Calu3 (cell line): Measurements from ENCODE around the gene SIL1. TPM values are rescaled to one million over a fixed set of nuclear protein-coding genes. Genes with fewer than 3 reads are reported as not detected.
A peak's percentile ranks its signal among the peaks of the same experiment; 100 is the strongest.

Experiments
- BruUV-seq: library from RNA; stranded (reverse); fragments of 400-500 nt; replicated peaks from 2 replicates; lab custom pipeline; 2021; lab: Mats Ljungman, UMichigan
- CTCF ChIA-PET: fragments of 300-600 bp; sonication (Branson Sonifier 250); formaldehyde crosslinking; loops from one replicate; lab custom pipeline; 2022; ENCODE audit warnings: antibody characterized with exemption; lab: Charles Lee
- DNase-seq: peaks from one replicate; pipeline ENCODE4 v3.0.0; 2022
- H3K27ac Mint-ChIP-seq: one replicate; pipeline ENCODE4 v1.8.0; 2022; ENCODE audit warnings: mixed read lengths; ENCODE audit not compliant: unreplicated experiment
- H3K27me3 Mint-ChIP-seq: one replicate; pipeline ENCODE4 v1.8.0; 2022; ENCODE audit warnings: mixed read lengths; ENCODE audit not compliant: unreplicated experiment
- H3K36me3 Mint-ChIP-seq: one replicate; pipeline ENCODE4 v1.8.0; 2022; ENCODE audit warnings: mild to moderate bottlenecking, moderate library complexity, mixed read lengths; ENCODE audit not compliant: insufficient read depth, unreplicated experiment
- H3K4me1 Mint-ChIP-seq: one replicate; pipeline ENCODE4 v1.8.0; 2022; ENCODE audit warnings: mild to moderate bottlenecking, low read depth, mixed read lengths; ENCODE audit not compliant: unreplicated experiment
- H3K4me3 Mint-ChIP-seq: one replicate; pipeline ENCODE4 v1.8.0; 2022; ENCODE audit warnings: mild to moderate bottlenecking, low read depth, moderate library complexity, mixed read lengths; ENCODE audit not compliant: unreplicated experiment
- H3K9me3 Mint-ChIP-seq: one replicate; pipeline ENCODE4 v1.8.0; 2022; ENCODE audit warnings: low read depth, mixed read lengths; ENCODE audit not compliant: unreplicated experiment
- intact Hi-C: fragments of 100-400 bp; cut with micrococcal nuclease; formaldehyde crosslinking; loops from one replicate; pipeline ENCODE4 v1.10.0; 2022; ENCODE audit not compliant: unreplicated experiment
- total RNA-seq: library from RNA; stranded (reverse); gene quantifications from 2 replicates; pipeline ENCODE4 v1.2.3, GENCODE V29; 2022
- TF ChIP-seq, protein P1 (sequence below): fragments of 200-600 bp; IDR thresholded peaks from one replicate; pipeline ENCODE4 v1.8.0; 2022; ENCODE audit warnings: antibody characterized with exemption; ENCODE audit not compliant: unreplicated experiment

Gene SIL1
- total RNA-seq, 1 experiment from 2014 or later, result 45.8 TPM

DNA sequence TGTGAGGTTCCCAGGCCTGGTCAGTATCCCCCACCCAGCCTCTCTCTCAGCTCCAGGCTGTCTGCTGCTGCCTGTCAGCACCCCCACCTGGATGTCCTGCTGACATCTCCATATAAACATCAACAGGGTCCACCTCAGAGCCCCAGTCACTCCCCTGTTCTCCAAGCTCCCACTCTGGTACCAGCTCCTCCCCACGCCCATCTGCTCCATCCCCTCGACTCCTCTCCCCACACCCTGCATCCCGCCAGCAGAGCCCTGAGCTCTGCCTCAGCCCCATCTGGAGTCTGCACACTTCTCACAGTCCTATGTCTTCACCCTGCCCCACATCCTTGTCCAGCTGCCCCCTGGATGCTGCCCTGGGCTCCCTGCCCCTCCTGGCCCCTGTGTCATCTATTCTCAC, 255.3 kb downstream of the SIL1 start:
- Mint-ChIP-seq H3K9me3 (no peaks in the 10 kb centered on the region), H3K4me1 (no peaks in the 10 kb centered on the region), H3K27ac (no peak overlapping the region), H3K4me3 (no peak overlapping the region), H3K27me3 (no peaks in the 10 kb centered on the region), H3K36me3 (peaks cover 37% of the 10 kb centered on the region)
- BruUV-seq, result no TSS peak
- intact Hi-C loops, result no loop called here
- TF ChIP-seq, protein P1, sequence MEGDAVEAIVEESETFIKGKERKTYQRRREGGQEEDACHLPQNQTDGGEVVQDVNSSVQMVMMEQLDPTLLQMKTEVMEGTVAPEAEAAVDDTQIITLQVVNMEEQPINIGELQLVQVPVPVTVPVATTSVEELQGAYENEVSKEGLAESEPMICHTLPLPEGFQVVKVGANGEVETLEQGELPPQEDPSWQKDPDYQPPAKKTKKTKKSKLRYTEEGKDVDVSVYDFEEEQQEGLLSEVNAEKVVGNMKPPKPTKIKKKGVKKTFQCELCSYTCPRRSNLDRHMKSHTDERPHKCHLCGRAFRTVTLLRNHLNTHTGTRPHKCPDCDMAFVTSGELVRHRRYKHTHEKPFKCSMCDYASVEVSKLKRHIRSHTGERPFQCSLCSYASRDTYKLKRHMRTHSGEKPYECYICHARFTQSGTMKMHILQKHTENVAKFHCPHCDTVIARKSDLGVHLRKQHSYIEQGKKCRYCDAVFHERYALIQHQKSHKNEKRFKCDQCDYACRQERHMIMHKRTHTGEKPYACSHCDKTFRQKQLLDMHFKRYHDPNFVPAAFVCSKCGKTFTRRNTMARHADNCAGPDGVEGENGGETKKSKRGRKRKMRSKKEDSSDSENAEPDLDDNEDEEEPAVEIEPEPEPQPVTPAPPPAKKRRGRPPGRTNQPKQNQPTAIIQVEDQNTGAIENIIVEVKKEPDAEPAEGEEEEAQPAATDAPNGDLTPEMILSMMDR, result no peak
- no peak for DNase-seq
- CTCF ChIA-PET, result interaction anchor here (0.5 to 1.0 kb wide), 2 partner anchors 21 to 364 kb away, joined by 3 to 5 read pairs; no protein-coding TSS in a partner anchor

DNA sequence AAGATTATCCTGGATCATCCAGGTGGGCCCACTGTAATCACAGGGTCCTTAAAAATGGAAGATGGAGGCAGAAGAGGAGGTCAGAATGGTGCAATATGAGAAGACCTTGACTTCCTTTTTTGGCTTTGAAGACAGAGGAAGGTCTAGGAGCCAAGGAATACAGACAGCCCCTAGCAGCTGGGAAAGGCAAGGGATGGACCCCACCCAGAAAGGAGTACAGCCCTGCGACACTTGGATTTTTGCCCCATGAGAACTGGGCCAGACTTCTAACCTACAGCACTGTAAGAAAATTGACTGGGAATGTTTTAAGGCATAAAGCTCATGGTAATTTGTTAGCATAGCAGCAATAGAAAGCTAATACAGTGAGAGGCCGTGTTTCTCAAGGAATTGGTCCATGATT, 256.1 kb downstream of the SIL1 start:
- CTCF ChIA-PET, result interaction anchor here (0.5 to 1.0 kb wide), 2 partner anchors 20 to 363 kb away, joined by 3 to 5 read pairs; no protein-coding TSS in a partner anchor
- intact Hi-C loops, result no loop called here

DNA sequence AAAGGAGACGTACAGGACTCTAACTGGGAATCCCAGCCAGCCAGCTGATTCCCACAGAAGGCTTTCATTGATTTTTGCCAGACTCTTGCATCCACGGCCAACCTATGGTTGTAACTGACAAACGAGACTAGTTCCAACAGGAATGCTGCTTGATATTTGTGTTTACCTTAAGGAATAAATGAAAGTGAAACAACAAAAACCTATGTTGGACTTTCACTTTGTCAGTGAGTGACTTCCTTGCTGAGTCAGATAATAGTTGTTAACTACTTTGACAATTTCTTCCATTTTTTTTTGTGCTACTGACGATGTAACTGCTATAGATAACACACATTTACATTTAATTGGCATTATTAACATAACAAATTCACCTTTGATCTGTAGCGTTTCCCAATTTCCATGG, 259.6 kb downstream of the SIL1 start:
- intact Hi-C loops, result no loop called here
- no TSS peak for BruUV-seq
- H3K36me3 Mint-ChIP-seq, result peaks cover 63% of the 10 kb centered on the region
- DNase-seq, result no peak
- H3K27ac Mint-ChIP-seq, result peak overlapping the region; percentile 78
- CTCF ChIA-PET, result no interaction called here
- no peaks in the 10 kb centered on the region for H3K4me1 Mint-ChIP-seq
- no peaks in the 10 kb centered on the region for H3K27me3 Mint-ChIP-seq
- TF ChIP-seq, protein P1, result no peak
- H3K9me3 Mint-ChIP-seq, result no peaks in the 10 kb centered on the region
- H3K4me3 Mint-ChIP-seq, result no peak overlapping the region

More for the DNA sequence above, 256.1 kb downstream of the SIL1 start:
- H3K27me3 Mint-ChIP-seq, result no peaks in the 10 kb centered on the region
- H3K4me1 Mint-ChIP-seq, result no peaks in the 10 kb centered on the region
- H3K27ac Mint-ChIP-seq, result no peak overlapping the region
- H3K4me3 Mint-ChIP-seq, result no peak overlapping the region
- no TSS peak for BruUV-seq
- DNase-seq, result no peak
- H3K9me3 Mint-ChIP-seq, result no peaks in the 10 kb centered on the region
- peaks cover 43% of the 10 kb centered on the region for H3K36me3 Mint-ChIP-seq
- TF ChIP-seq, protein P1, result no peak

DNA sequence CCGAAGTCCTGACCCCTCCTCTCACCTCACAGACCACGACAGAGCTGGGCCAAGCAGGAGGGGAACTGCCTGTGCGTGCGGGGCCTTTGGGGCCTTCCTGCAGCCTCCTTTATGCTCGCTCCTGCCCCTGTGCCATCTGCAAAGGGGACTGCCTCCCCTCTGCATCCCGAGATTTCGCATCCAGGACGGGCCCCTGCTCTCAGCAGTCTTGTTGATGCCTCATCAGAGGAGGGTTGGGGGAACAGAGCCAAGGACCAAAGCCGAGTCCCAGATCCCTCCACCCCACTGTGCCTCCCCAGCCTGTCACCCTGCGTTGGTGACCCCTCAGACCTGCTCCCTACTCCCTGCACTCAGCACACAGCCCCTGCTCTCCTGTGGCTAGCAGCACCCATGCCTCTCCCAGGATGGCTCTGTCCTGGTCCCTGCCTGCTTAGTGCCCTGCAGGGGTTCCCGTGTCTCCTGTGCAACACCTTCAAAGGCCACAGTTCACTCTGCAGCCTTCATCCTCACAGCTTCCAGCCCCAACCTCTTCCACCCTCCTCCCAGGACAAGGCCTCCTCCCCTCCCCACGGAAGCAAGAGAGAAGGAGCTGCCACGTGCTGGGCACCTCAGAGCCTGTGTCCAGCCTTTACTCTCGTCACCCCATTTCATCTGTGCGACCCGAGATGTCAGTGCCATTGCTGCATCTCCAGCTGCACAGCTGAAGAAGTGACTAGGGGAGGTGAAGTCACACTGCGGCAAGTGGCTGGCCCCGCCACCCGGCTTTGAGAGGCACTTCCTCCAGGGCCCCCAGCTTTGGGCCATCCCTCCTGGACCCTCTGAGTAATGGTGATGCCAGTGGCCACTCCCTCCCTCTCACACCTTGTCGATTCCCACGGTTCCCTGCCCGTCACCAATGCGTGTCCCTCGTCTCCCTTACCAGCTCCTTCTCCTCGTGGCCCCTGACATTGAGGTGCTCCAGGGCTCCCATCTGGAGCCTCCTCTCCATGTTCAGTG, 260.5 kb downstream of the SIL1 start:
- Mint-ChIP-seq H3K27me3 (no peaks in the 10 kb centered on the region), H3K4me1 (no peaks in the 10 kb centered on the region), H3K9me3 (no peaks in the 10 kb centered on the region), H3K27ac (peak overlapping the region; percentile 78), H3K36me3 (peaks cover 67% of the 10 kb centered on the region), H3K4me3 (no peak overlapping the region)
- DNase-seq, result no peak
- TF ChIP-seq, protein P1, result no peak
- BruUV-seq, result no TSS peak
- CTCF ChIA-PET, result no interaction called here
- intact Hi-C loops, result no loop called here
